Spleen (tissue), 11 donors: ENCODE data around the gene RASSF4. TPM values are rescaled to one million over a fixed set of nuclear protein-coding genes. Genes with fewer than 3 reads are reported as not detected.

Experiments used
- DNase-seq: peaks from one replicate; pipeline ENCODE4 v3.0.0-alpha.2; 2020
- H3K27ac ChIP-seq, 8 donors: fragments of 200-600 bp; sonication (generic) in 7 of 8; 1 replicate in 4 of 8; 2 replicates in 4 of 8; pipeline versions ENCODE4 v1.5.0 to v1.8.0; 2016 to 2021; ENCODE audit warnings: inconsistent platforms in 4 of 8, mild to moderate bottlenecking in 4 of 8, moderate library complexity in 1 of 8
- H3K27me3 ChIP-seq, 7 donors: fragments of 200-600 bp; sonication (generic) in 6 of 7; replicated peaks in 1 of 7; 1 replicate in 4 of 7; 2 replicates in 3 of 7; pipeline versions ENCODE4 v1.5.0 to v1.8.0; 2016 to 2021; ENCODE audit warnings: inconsistent platforms in 3 of 7, mild to moderate bottlenecking in 1 of 7
- H3K36me3 ChIP-seq, 6 donors: fragments of 200-600 bp; sonication (generic) in 5 of 6; 1 replicate in 4 of 6; 2 replicates in 2 of 6; pipeline versions ENCODE4 v1.5.0 to v1.8.0; 2016 to 2021; ENCODE audit warnings: inconsistent platforms in 2 of 6
- H3K4me1 ChIP-seq, 6 donors: fragments of 200-600 bp; sonication (generic) in 5 of 6; 1 replicate in 3 of 6; 2 replicates in 3 of 6; pipeline versions ENCODE4 v1.5.0 to v1.8.0; 2016 to 2021; ENCODE audit warnings: inconsistent platforms in 3 of 6
- H3K4me3 ChIP-seq, 8 donors: fragments of 200-600 bp; sonication (generic) in 7 of 8; 1 replicate in 4 of 8; 2 replicates in 4 of 8; pipeline versions ENCODE4 v1.5.0 to v1.8.0; 2016 to 2021; ENCODE audit warnings: inconsistent platforms in 4 of 8, mild to moderate bottlenecking in 4 of 8, moderate library complexity in 2 of 8
- H3K9me3 ChIP-seq, 8 donors: fragments of 200-600 bp; sonication (generic) in 7 of 8; 1 replicate in 4 of 8; 2 replicates in 4 of 8; pipeline versions ENCODE4 v1.5.0 to v1.8.0; 2016 to 2021; ENCODE audit warnings: inconsistent platforms in 4 of 8
- CTCF ChIP-seq, 11 experiments: fragments of 200-600 bp in 7 of 11; fragments of 450-650 bp in 4 of 11; sonication (generic) in 4 of 11; IDR thresholded peaks in 8 of 11; conservative IDR thresholded peaks in 3 of 11; 1 replicate in 7 of 11; 2 replicates in 4 of 11; pipeline versions ENCODE4 v1.4.0 to v1.8.0; 2016 to 2021; ENCODE audit warnings: antibody characterized with exemption in 11 of 11, inconsistent platforms in 4 of 11, mild to moderate bottlenecking in 1 of 11
- POLR2A ChIP-seq, 3 donors: fragments of 450-650 bp; IDR thresholded peaks; one replicate each; pipeline ENCODE4 v1.5.1; 2017; ENCODE audit warnings: antibody characterized with exemption in 3 of 3, mild to moderate bottlenecking in 1 of 3
- POLR2AphosphoS5 ChIP-seq, 3 donors: sonication (generic); formaldehyde crosslinking; IDR thresholded peaks; one replicate each; pipeline ENCODE4 v1.5.1; 2017; ENCODE audit warnings: antibody characterized with exemption in 3 of 3
- WGBS, 5 donors: extraction: QIAGEN DNeasy Blood & Tissue Kit in 3 of 5; methylation state at CpG; one replicate each; pipeline versions ENCODE4 v1.1.5 to v1.1.7; 2013 to 2018; 5-methylcytosine and 5-hydroxymethylcytosine counted together
- intact Hi-C: fragments of 100-400 bp; cut with DNase I; formaldehyde crosslinking; loops from one replicate; pipeline ENCODE4 v1.15.0; 2023; ENCODE audit warnings: low total_unique reads
- polyA plus RNA-seq, 3 donors: library from polyadenylated mRNA; stranded (reverse); fragments of 200-250 nt; gene quantifications; one replicate each; pipeline ENCODE4 v1.2.1, GENCODE V29; 2013
- total RNA-seq, 7 donors: library from RNA; depleted of rRNA in 3 of 7; stranded (reverse); fragments of >200 nt in 3 of 7; fragmentation: NEBNext Ultra II Directional in 4 of 7; extraction: Animal tissue kit (Norgen Biotek cat#: 25700) in 4 of 7; gene quantifications; one replicate each; pipeline versions ENCODE4 v1.1.0 to v1.2.1, GENCODE V29; 2016 to 2021
- donor health status: healthy with polysubstance abuse.
- donor health status: DM: no; HTN: no; CAD: no; lungs with moderate emphysema.
- donor health status: DM: no; HTN: no; CAD: no.
- donor health status: Bipolar disorder and iron deficiency.
- donor health status: healthy.
- donor health status: DM: no; HTN: no; CAD: no.
- donor health status: DM: yes; HTN: yes; CAD: no.

The RASSF4 gene
- total and polyA plus RNA-seq, 10 donors = 36.7 to 96.2 (median 73.5) TPM

GRCh38 chr10:44922021-44922420, 37.6 kb upstream of the RASSF4 start:
- DNase-seq = no peak
- H3K4me1 ChIP-seq = no peaks in the 10 kb centered on the region
- intact Hi-C loops = no loop called here
- no peaks in the 10 kb centered on the region for H3K27me3 ChIP-seq
- H3K36me3 ChIP-seq = no peaks in the 10 kb centered on the region
- H3K9me3 ChIP-seq = peaks cover 0 to 4% (median 0%) of the 10 kb centered on the region in 8 donors
- no peak overlapping the region for H3K27ac ChIP-seq
- TF ChIP-seq CTCF (IDR thresholded peaks at IDR 0.05 in 8 of 11, conservative IDR thresholded peaks at IDR 0.05 in 3 of 11) (no peak), POLR2AphosphoS5 (IDR thresholded peaks at IDR 0.05) (no peak), POLR2A (IDR thresholded peaks at IDR 0.05) (no peak)
- WGBS, 5 donors = 91 to 98% (median 94%) methylated on average over 5 of the region's 5 CpGs
- no peak overlapping the region for H3K4me3 ChIP-seq

GRCh38 chr10:44922796-44923545, 36.6 kb upstream of the RASSF4 start:
- Histone ChIP-seq H3K27me3 (no peaks in the 10 kb centered on the region), H3K27ac (no peak overlapping the region), H3K36me3 (no peaks in the 10 kb centered on the region), H3K9me3 (peaks cover 0 to under 1% (median 0%) of the 10 kb centered on the region in 8 donors), H3K4me1 (no peaks in the 10 kb centered on the region), H3K4me3 (no peak overlapping the region)
- WGBS, 5 donors = 84 to 91% (median 88%) methylated on average over 7 of the region's 7 CpGs
- no peak for DNase-seq
- intact Hi-C loops = no loop called here
- no peak for TF ChIP-seq POLR2A (IDR thresholded peaks at IDR 0.05)
- no peak for TF ChIP-seq POLR2AphosphoS5 (IDR thresholded peaks at IDR 0.05)
- no peak for TF ChIP-seq CTCF (IDR thresholded peaks at IDR 0.05 in 8 of 11, conservative IDR thresholded peaks at IDR 0.05 in 3 of 11)

- Histone ChIP-seq H3K27ac (no peak overlapping the region), H3K27me3 (no peaks in the 10 kb centered on the region), H3K36me3 (no peaks in the 10 kb centered on the region), H3K4me3 (no peak overlapping the region), H3K9me3 (no peaks in the 10 kb centered on the region), H3K4me1 (no peaks in the 10 kb centered on the region)
- 80 to 92% (median 82%) methylated on average over 3 of the region's 3 CpGs for WGBS, 5 donors
- no peak for TF ChIP-seq CTCF (IDR thresholded peaks at IDR 0.05 in 8 of 11, conservative IDR thresholded peaks at IDR 0.05 in 3 of 11)
- no peak for TF ChIP-seq POLR2A (IDR thresholded peaks at IDR 0.05)
- TF ChIP-seq POLR2AphosphoS5 (IDR thresholded peaks at IDR 0.05) = no peak
- intact Hi-C loops = no loop called here
- no peak for DNase-seq
These were observed 36.0 kb upstream of the RASSF4 start for GRCh38 chr10:44923611-44924010.

GRCh38 chr10:44924261-44925040, 35.2 kb upstream of the RASSF4 start:
- H3K27me3 ChIP-seq = no peaks in the 10 kb centered on the region
- intact Hi-C loops = no loop called here
- WGBS, 5 donors = 76 to 90% (median 85%) methylated on average over 15 to 21 of the region's 21 CpGs
- no peak for TF ChIP-seq CTCF (IDR thresholded peaks at IDR 0.05 in 8 of 11, conservative IDR thresholded peaks at IDR 0.05 in 3 of 11)
- TF ChIP-seq POLR2A (IDR thresholded peaks at IDR 0.05) = no peak
- TF ChIP-seq POLR2AphosphoS5 (IDR thresholded peaks at IDR 0.05) = no peak
- no peaks in the 10 kb centered on the region for H3K9me3 ChIP-seq
- H3K4me3 ChIP-seq = no peak overlapping the region
- DNase-seq = no peak
- no peak overlapping the region for H3K27ac ChIP-seq
- H3K36me3 ChIP-seq = no peaks in the 10 kb centered on the region
- H3K4me1 ChIP-seq = no peaks in the 10 kb centered on the region
